Hepatocyte (in vitro differentiated cells): ENCODE measurements around the gene EDEM1.

ENCODE experiments used
- EZH2 ChIP-seq: fragments of 200-600 bp; sonication (generic); IDR thresholded peaks from 2 replicates; pipeline ENCODE4 v1.6.1; 2016; ENCODE audit warnings: antibody characterized with exemption, mild to moderate bottlenecking, borderline replicate concordance
- EZH2phosphoT487 ChIP-seq: fragments of 200-600 bp; sonication (generic); IDR thresholded peaks from one replicate; pipeline ENCODE4 v1.6.1; 2018; ENCODE audit warnings: antibody characterized with exemption, mild to moderate bottlenecking, low read depth, moderate library complexity; ENCODE audit not compliant: unreplicated experiment, severe bottlenecking
- TF ChIP-seq, protein P1 (sequence below): fragments of 200-600 bp; sonication (generic); IDR thresholded peaks from 2 replicates; pipeline ENCODE4 v1.5.1; 2016; ENCODE audit warnings: antibody characterized with exemption, mild to moderate bottlenecking; ENCODE audit not compliant: poor library complexity

DNA sequence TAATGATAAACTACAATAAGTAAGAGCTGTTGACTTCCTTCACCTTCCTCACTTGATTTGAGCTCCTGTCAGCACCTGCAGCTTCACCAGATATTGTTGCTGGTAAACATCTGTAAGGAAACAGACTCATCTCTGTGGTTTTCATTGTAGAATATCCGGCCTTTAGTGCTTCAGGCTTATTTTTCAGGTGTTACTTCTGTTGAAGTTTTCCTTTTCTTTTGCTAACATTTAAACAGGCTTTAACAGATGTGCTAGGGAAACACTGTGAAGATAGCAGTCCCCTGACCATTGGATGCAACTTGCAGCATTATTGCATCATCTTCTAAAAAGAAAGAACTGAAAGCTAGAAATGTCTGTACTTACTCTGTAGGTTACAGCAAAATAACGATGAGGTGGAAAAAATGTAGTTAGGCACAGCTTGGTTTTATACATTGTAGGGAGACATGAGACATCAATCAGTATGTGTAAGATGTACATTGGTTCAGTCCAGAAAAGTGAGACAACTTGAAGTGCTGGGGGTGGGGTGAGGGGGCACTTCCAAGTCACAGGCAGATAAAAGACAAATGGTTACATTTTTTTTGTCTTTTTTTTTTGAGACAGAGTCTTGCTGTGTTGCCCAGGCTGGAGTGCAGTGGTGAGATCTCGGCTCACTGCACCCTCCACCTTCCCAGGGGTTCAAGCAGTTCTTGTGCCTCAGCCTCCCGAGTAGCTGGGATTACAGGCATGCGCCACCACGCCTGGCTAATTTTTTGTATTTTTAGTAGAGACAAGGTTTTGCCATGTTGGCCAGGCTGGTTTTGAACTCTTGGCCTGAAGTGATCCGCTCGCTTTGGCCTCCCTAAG is 10.2 kb downstream of the EDEM1 start:
- TF ChIP-seq, protein P1, sequence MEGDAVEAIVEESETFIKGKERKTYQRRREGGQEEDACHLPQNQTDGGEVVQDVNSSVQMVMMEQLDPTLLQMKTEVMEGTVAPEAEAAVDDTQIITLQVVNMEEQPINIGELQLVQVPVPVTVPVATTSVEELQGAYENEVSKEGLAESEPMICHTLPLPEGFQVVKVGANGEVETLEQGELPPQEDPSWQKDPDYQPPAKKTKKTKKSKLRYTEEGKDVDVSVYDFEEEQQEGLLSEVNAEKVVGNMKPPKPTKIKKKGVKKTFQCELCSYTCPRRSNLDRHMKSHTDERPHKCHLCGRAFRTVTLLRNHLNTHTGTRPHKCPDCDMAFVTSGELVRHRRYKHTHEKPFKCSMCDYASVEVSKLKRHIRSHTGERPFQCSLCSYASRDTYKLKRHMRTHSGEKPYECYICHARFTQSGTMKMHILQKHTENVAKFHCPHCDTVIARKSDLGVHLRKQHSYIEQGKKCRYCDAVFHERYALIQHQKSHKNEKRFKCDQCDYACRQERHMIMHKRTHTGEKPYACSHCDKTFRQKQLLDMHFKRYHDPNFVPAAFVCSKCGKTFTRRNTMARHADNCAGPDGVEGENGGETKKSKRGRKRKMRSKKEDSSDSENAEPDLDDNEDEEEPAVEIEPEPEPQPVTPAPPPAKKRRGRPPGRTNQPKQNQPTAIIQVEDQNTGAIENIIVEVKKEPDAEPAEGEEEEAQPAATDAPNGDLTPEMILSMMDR, result no peak
- TF ChIP-seq EZH2phosphoT487 (no peak), EZH2 (no peak)
